Measurements from ENCODE around the gene ABCG2.

DNA sequence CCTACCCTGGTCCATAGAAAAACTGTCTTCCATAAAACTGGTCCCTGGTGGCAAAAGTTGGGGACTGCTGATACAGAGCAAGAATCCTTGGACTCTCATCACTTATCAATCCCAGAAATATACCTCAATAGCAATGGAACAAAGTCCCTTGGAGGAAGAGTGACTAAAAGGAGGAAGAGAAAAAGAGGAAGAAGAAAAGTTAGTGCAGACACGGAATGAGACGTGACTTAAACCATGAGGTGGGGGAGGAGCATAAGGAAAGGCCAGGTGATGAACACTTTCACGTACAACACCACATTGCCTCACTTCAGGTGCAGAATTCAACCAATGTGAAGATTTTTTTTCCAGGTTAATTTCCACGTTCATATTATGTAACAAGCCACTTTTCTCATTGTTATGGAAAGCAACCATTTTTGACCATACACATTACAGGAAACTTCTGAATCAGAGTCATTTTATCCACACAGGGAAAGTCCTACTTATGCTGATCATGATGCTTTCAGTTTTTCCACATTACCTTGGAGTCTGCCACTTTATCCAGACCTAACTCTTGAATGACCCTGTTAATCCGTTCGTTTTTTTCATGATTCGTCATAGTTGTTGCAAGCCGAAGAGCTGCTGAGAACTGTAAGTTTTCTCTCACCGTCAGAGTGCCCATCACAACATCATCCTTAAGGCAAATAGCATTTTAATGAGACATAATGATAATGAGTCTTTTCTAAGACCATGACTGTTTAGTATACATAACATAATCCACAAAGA, 27.7 kb downstream of the ABCG2 start:
- TF ChIP-seq, protein P1, sequence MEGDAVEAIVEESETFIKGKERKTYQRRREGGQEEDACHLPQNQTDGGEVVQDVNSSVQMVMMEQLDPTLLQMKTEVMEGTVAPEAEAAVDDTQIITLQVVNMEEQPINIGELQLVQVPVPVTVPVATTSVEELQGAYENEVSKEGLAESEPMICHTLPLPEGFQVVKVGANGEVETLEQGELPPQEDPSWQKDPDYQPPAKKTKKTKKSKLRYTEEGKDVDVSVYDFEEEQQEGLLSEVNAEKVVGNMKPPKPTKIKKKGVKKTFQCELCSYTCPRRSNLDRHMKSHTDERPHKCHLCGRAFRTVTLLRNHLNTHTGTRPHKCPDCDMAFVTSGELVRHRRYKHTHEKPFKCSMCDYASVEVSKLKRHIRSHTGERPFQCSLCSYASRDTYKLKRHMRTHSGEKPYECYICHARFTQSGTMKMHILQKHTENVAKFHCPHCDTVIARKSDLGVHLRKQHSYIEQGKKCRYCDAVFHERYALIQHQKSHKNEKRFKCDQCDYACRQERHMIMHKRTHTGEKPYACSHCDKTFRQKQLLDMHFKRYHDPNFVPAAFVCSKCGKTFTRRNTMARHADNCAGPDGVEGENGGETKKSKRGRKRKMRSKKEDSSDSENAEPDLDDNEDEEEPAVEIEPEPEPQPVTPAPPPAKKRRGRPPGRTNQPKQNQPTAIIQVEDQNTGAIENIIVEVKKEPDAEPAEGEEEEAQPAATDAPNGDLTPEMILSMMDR (conservative IDR thresholded peaks at IDR 0.05; ENCODE audit: low read depth, low read length): no peak
- TF ChIP-seq EZH2 (IDR thresholded peaks at IDR 0.05; ENCODE audit: borderline replicate concordance, low read depth, low read length, poor library complexity, severe bottlenecking): no peak
